ENCODE measurements around the gene ADGRA1.
"Not testable (repeated sequence)": the region's sequence is repeated elsewhere in the genome, so short reads cannot be mapped to it uniquely, and the experiment has no call there.

The ADGRA1 gene

DNA sequence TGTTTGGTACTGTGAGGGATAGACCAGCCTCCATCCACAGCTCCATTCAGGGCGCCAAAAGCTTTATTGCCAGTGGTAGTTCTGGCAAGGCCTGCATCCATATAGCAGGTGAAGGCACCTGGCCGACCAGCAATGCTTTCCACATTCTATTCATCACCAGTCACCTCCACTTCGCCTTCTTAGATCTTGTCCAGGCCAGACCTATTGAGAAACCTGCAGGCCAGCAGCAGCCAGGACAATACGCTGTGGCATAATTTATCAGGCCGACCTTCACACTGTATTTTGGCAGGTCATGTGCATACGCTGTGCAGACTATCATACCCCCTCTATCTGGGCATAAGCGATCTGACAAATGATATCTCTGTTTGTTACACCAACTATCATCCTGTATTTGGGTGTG lies 57.0 kb downstream of the ADGRA1 start:
- TF ChIP-seq SNAI2 (CRISPR knock-in tag; IDR thresholded peaks at IDR 0.05) (no peak), BACH2 (CRISPR knock-in tag; IDR thresholded peaks at IDR 0.05; ENCODE audit: borderline replicate concordance) (no peak), CSDC2 (CRISPR knock-in tag; IDR thresholded peaks at IDR 0.05) (no peak), PPARA (CRISPR knock-in tag; IDR thresholded peaks at IDR 0.05; ENCODE audit: borderline replicate concordance) (no peak), ARNTL (CRISPR knock-in tag; IDR thresholded peaks at IDR 0.05; ENCODE audit: borderline replicate concordance, low read depth) (no peak), RARB (CRISPR knock-in tag; IDR thresholded peaks at IDR 0.05) (no peak)
- ATAC-seq = no peak

- TF ChIP-seq ZFP3 (CRISPR knock-in tag; IDR thresholded peaks at IDR 0.05) (no peak), CSRNP3 (CRISPR knock-in tag; IDR thresholded peaks at IDR 0.05) (no peak), BACH2 (CRISPR knock-in tag; IDR thresholded peaks at IDR 0.05; ENCODE audit: borderline replicate concordance) (no peak), GLIS3 (CRISPR knock-in tag; IDR thresholded peaks at IDR 0.05) (no peak), ZNF70 (CRISPR knock-in tag; IDR thresholded peaks at IDR 0.05) (no peak), CSDC2 (CRISPR knock-in tag; IDR thresholded peaks at IDR 0.05) (no peak), ZNF8 (CRISPR knock-in tag; IDR thresholded peaks at IDR 0.05) (no peak), RARB (CRISPR knock-in tag; IDR thresholded peaks at IDR 0.05) (no peak), ARNTL (CRISPR knock-in tag; IDR thresholded peaks at IDR 0.05; ENCODE audit: borderline replicate concordance, low read depth) (no peak), ESRRG (CRISPR knock-in tag; IDR thresholded peaks at IDR 0.05) (no peak)
- ATAC-seq = no peak
These were observed 62.5 kb downstream of the ADGRA1 start for GRCh38 chr10:133150226-133150625.

- TF ChIP-seq ZFP3 (CRISPR knock-in tag; IDR thresholded peaks at IDR 0.05) = no peak
- ATAC-seq = no peak
These were observed 62.9 kb downstream of the ADGRA1 start for GRCh38 chr10:133150656-133151055.

DNA sequence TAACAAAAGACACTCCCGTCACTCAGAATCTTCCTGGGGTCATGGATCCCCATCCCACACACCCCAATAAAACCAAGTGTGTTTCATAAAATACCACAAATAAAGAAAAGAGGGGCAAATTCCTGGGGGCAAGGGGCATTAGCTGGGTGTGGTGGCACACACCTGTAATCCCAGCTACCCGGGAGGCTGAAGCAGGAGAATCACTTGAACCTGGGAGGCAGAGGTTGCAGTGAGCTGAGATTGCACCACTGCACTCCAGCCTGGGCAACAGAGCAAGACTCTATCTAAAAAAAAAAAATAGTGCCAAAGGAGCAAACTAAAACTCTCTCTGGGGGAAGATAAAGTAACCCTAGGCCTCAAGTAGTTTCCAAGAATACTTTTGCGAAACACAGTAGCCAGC lies 63.3 kb downstream of the ADGRA1 start:
- not testable (repeated sequence) for ATAC-seq

DNA sequence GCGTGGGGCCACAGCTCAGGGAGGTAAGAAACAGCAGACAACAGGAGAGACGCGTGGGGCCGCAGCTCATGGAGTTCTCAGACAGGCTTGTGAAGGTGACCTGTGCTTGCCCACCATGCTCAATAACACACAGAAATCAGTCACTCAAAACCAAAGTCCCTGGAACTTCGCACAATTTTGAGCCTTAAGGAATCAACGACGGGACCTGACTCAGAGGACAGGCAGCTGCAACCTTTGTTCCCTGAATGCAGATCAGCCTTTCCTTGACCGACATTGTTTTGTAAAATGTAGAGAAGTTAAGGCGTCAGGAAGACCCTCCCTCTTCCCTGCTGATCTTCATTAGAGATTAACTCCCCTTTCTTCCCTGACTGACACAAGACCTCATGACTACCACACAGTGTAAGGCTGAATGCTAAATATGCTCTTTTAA lies 63.8 kb downstream of the ADGRA1 start:
- TF ChIP-seq POU6F1 (CRISPR knock-in tag; IDR thresholded peaks at IDR 0.05; ENCODE audit: borderline replicate concordance, low read depth) (no peak), CSRNP3 (CRISPR knock-in tag; IDR thresholded peaks at IDR 0.05) (no peak), TOX (CRISPR knock-in tag; IDR thresholded peaks at IDR 0.05; ENCODE audit: borderline replicate concordance) (no peak), ZNF8 (CRISPR knock-in tag; IDR thresholded peaks at IDR 0.05) (no peak), GLIS3 (CRISPR knock-in tag; IDR thresholded peaks at IDR 0.05) (no peak)
- ATAC-seq = no peak

DNA sequence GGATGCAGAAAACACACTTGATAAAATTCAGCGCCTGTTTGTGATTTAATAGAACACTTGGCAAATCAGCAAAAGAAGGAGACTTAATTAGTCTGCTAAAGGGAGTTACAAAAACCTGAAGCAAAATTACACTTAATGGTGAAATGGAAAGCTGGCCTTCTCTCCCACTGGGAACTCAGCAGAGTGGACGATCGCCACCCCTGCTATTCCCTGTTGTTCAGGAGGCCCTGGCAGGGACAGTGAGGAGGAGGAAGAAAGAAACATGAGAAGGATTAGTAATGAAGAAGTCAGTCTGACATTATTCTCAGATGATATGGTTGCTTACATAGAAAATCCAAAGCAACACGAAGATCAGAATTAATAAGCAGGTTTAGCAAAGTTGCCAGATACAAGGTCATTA lies 66.7 kb downstream of the ADGRA1 start:
- ATAC-seq = no peak
- TF ChIP-seq TOX (CRISPR knock-in tag; IDR thresholded peaks at IDR 0.05; ENCODE audit: borderline replicate concordance) = no peak
- TF ChIP-seq TCF4 (CRISPR knock-in tag; IDR thresholded peaks at IDR 0.05; ENCODE audit: borderline replicate concordance) = no peak

DNA sequence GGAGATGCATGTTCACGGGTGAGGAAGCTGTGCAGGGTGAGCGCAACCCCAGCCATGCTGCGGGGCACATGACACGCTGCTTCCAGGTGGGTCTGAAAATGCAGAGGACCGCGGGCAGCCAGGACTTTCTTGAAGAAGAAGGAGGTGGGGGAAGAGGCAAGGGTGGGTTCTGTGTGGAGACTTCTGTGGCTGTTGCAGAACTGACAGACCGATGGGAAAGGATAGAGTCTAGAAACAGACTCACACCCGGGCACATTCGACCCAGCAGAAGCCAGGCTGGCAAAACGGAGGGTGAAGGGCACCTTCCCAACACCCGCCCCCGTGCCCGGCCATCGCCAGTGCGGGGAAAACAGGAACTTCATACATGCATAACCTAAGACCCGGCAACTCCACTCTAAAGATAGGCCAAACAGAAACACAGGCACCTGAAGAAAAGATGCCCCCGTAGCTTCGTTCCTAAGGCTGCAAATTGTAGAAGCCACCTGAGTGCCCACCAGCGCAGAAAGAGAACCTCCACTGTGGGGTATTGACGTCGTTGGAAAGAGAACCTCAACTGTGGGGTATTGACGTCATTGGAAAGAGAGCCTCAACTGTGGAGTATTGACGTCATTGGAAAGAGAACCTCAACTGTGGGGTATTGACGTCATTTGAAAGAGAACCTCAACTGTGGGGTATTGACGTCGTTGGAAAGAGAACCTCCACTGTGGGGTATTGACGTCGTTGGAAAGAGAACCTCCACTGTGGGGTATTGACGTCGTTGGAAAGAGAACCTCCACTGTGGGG lies 67.5 kb downstream of the ADGRA1 start:
- ATAC-seq = no peak
- TF ChIP-seq BACH2 (CRISPR knock-in tag; IDR thresholded peaks at IDR 0.05; ENCODE audit: borderline replicate concordance) = no peak
- TF ChIP-seq POU6F1 (CRISPR knock-in tag; IDR thresholded peaks at IDR 0.05; ENCODE audit: borderline replicate concordance, low read depth) = no peak
- TF ChIP-seq TCF4 (CRISPR knock-in tag; IDR thresholded peaks at IDR 0.05; ENCODE audit: borderline replicate concordance) = no peak
- TF ChIP-seq ISL1 (CRISPR knock-in tag; IDR thresholded peaks at IDR 0.05) = no peak
- no peak for TF ChIP-seq ZNF70 (CRISPR knock-in tag; IDR thresholded peaks at IDR 0.05)
- TF ChIP-seq CSRNP3 (CRISPR knock-in tag; IDR thresholded peaks at IDR 0.05) = no peak
- no peak for TF ChIP-seq ZNF8 (CRISPR knock-in tag; IDR thresholded peaks at IDR 0.05)
- TF ChIP-seq, protein P1, sequence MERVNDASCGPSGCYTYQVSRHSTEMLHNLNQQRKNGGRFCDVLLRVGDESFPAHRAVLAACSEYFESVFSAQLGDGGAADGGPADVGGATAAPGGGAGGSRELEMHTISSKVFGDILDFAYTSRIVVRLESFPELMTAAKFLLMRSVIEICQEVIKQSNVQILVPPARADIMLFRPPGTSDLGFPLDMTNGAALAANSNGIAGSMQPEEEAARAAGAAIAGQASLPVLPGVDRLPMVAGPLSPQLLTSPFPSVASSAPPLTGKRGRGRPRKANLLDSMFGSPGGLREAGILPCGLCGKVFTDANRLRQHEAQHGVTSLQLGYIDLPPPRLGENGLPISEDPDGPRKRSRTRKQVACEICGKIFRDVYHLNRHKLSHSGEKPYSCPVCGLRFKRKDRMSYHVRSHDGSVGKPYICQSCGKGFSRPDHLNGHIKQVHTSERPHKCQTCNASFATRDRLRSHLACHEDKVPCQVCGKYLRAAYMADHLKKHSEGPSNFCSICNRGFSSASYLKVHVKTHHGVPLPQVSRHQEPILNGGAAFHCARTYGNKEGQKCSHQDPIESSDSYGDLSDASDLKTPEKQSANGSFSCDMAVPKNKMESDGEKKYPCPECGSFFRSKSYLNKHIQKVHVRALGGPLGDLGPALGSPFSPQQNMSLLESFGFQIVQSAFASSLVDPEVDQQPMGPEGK (CRISPR knock-in tag; IDR thresholded peaks at IDR 0.05; ENCODE audit: borderline replicate concordance) = no peak
- TF ChIP-seq ESRRG (CRISPR knock-in tag; IDR thresholded peaks at IDR 0.05) = no peak
- no peak for TF ChIP-seq GLIS3 (CRISPR knock-in tag; IDR thresholded peaks at IDR 0.05)
- TF ChIP-seq RARB (CRISPR knock-in tag; IDR thresholded peaks at IDR 0.05) = no peak
- no peak for TF ChIP-seq PPARA (CRISPR knock-in tag; IDR thresholded peaks at IDR 0.05; ENCODE audit: borderline replicate concordance)
- no peak for TF ChIP-seq CSDC2 (CRISPR knock-in tag; IDR thresholded peaks at IDR 0.05)
- no peak for TF ChIP-seq ZFP30 (CRISPR knock-in tag; IDR thresholded peaks at IDR 0.05)
